ENCODE data around the gene CNN3.

CNN3 gene

GRCh38 chr1:94856004-94856403 is 70.9 kb downstream of the CNN3 start:
- DNase-seq (ENCODE audit: low read depth, low spot score): no peak

GRCh38 chr1:94855307-94855700 is 71.6 kb downstream of the CNN3 start:
- DNase-seq (ENCODE audit: low read depth, low spot score): no peak

GRCh38 chr1:94854458-94855306 is 72.2 kb downstream of the CNN3 start:
- DNase-seq (ENCODE audit: low read depth, low spot score): peak; percentile 56

GRCh38 chr1:94852788-94853187 is 74.1 kb downstream of the CNN3 start:
- no peak for DNase-seq (ENCODE audit: low read depth, low spot score)

GRCh38 chr1:94851571-94851970 is 75.3 kb downstream of the CNN3 start:
- no peak for DNase-seq (ENCODE audit: low read depth, low spot score)

Measured in activated naive CD8-positive, alpha-beta T cell treated with anti-CD3 and anti-CD28 coated beads, Interleukin-2, amount 50 U/mL, for 16 hours (primary cell).